HG03280 (cell line): ENCODE data around the gene FN3K.
A peak's percentile ranks its signal among the peaks of the same experiment; 100 is the strongest.

Source experiments
- ATAC-seq: cut with Tn5 transposase; IDR thresholded peaks from one replicate; pipeline ENCODE4 v1.9.1; 2021; ENCODE audit warnings: mild to moderate bottlenecking, moderate library complexity; ENCODE audit not compliant: unreplicated experiment

Gene FN3K

GRCh38 chr17:82703036-82703745 is 32.2 kb upstream of the FN3K start:
- ATAC-seq, result no peak

GRCh38 chr17:82703935-82704865 is 31.2 kb upstream of the FN3K start:
- no peak for ATAC-seq

GRCh38 chr17:82704886-82705285 is 30.5 kb upstream of the FN3K start:
- no peak for ATAC-seq

GRCh38 chr17:82705756-82706155 is 29.7 kb upstream of the FN3K start:
- no peak for ATAC-seq

- no peak for ATAC-seq
Measured at GRCh38 chr17:82709024-82709675, 26.3 kb upstream of the FN3K start.

GRCh38 chr17:82709676-82710498 is 25.5 kb upstream of the FN3K start:
- ATAC-seq, result no peak

GRCh38 chr17:82710499-82711232 is 24.7 kb upstream of the FN3K start:
- no peak for ATAC-seq

- ATAC-seq, result no peak
Measured at GRCh38 chr17:82713071-82713723, 22.2 kb upstream of the FN3K start.

- peak; percentile 77 for ATAC-seq
Measured at GRCh38 chr17:82716203-82717010, 19.0 kb upstream of the FN3K start, which contains the start of gene FN3KRP. FN3KRP (plus strand) TSS chr17:82716706; CDS start chr17:82716756, 50 bp downstream.

GRCh38 chr17:82718986-82719685 is 16.3 kb upstream of the FN3K start:
- ATAC-seq, result no peak

GRCh38 chr17:82720204-82720603 is 15.2 kb upstream of the FN3K start:
- no peak for ATAC-seq

GRCh38 chr17:82722341-82723013 is 12.9 kb upstream of the FN3K start:
- no peak for ATAC-seq

- no peak for ATAC-seq
Measured at GRCh38 chr17:82723169-82723807, 12.1 kb upstream of the FN3K start.

GRCh38 chr17:82726427-82726826 is 9.0 kb upstream of the FN3K start:
- ATAC-seq, result no peak

GRCh38 chr17:82729479-82730260 is 5.7 kb upstream of the FN3K start:
- no peak for ATAC-seq

- no peak for ATAC-seq
Measured at GRCh38 chr17:82732118-82732743, 3.2 kb upstream of the FN3K start.
